ENCODE measurements around the gene CLMP.

The CLMP gene

DNA sequence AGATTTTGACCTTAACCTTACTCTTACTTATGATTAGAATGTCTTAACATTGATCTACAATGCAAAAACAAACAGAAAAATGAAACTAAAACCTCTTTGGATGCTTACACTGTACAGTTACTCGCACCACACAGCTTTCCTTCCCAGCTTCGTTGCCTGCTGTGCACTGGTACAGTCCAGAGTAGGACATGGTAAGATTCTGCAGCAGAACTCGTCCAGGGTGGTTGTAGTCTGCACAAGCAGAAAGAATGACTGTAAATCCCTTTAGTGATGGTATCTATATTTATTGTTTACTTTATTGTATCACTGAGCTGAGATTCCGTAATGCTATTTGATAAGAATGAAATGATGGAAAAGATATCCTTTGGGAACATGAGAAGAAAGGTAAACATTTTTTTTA, 112.1 kb downstream of the CLMP start:
- TF ChIP-seq SNAI2 (CRISPR knock-in tag; IDR thresholded peaks at IDR 0.05) (no peak), ISL1 (CRISPR knock-in tag; IDR thresholded peaks at IDR 0.05) (0 out of 2 replicates have a peak, but pooled peaks have one; percentile 2)
- ATAC-seq = peak; percentile 26; the same call in 1 of the 3 replicates

DNA sequence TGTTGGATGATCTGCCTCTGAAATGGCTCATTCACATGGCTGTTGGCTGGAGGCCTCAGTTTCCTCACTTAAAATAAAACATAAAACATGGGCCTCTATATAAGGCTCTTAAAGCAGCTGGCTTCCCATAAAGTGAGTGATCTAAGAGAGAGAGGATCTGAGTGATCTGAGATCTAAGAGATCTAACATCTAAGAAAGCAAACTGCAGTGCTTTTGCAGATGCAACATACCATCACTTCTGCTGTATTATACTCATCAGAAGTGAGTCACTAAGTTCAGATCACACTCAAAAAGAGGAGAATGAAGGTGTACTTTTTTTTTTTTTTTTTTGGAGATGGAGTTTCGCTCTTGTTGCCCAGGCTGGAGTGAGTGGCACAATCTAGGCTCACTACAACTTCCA, 115.0 kb downstream of the CLMP start:
- no peak for ATAC-seq
- TF ChIP-seq ISL1 (CRISPR knock-in tag; IDR thresholded peaks at IDR 0.05) (no peak), RARB (CRISPR knock-in tag; IDR thresholded peaks at IDR 0.05) (no peak), ZNF565 (CRISPR knock-in tag; conservative IDR thresholded peaks at IDR 0.05; ENCODE audit: low read depth) (no peak), BACH2 (CRISPR knock-in tag; IDR thresholded peaks at IDR 0.05; ENCODE audit: borderline replicate concordance) (no peak), ZNF70 (CRISPR knock-in tag; IDR thresholded peaks at IDR 0.05) (no peak)
- TF ChIP-seq, protein P1, sequence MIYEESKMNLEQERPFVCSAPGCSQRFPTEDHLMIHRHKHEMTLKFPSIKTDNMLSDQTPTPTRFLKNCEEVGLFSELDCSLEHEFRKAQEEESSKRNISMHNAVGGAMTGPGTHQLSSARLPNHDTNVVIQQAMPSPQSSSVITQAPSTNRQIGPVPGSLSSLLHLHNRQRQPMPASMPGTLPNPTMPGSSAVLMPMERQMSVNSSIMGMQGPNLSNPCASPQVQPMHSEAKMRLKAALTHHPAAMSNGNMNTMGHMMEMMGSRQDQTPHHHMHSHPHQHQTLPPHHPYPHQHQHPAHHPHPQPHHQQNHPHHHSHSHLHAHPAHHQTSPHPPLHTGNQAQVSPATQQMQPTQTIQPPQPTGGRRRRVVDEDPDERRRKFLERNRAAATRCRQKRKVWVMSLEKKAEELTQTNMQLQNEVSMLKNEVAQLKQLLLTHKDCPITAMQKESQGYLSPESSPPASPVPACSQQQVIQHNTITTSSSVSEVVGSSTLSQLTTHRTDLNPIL (CRISPR knock-in tag; IDR thresholded peaks at IDR 0.05; ENCODE audit: low read depth) = no peak

DNA sequence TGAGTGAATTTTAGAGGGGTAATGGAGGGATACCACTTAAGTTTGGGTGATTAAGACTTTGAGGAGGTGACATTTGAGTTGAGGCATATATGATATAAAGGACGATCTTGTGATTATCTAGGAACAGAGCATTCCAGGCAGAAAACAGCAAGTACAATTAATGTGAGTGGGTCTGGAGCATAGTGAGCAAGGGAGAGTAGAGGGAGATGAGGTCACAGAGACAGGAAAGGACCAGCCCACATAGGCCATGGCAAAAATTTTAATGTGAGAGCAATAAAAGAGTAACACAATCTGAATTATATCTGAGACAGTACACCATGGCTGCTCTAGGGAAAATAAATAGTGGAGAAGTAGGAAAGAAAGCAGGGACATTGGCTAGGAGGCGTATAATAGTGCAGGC, 118.6 kb downstream of the CLMP start:
- TF ChIP-seq, protein P1 (CRISPR knock-in tag; IDR thresholded peaks at IDR 0.05; ENCODE audit: low read depth) = no peak
- no peak for TF ChIP-seq GLIS3 (CRISPR knock-in tag; IDR thresholded peaks at IDR 0.05)
- no peak for TF ChIP-seq OSR1 (CRISPR knock-in tag; IDR thresholded peaks at IDR 0.05)
- TF ChIP-seq TCF4 (CRISPR knock-in tag; IDR thresholded peaks at IDR 0.05; ENCODE audit: borderline replicate concordance) = no peak
- TF ChIP-seq, protein P2, sequence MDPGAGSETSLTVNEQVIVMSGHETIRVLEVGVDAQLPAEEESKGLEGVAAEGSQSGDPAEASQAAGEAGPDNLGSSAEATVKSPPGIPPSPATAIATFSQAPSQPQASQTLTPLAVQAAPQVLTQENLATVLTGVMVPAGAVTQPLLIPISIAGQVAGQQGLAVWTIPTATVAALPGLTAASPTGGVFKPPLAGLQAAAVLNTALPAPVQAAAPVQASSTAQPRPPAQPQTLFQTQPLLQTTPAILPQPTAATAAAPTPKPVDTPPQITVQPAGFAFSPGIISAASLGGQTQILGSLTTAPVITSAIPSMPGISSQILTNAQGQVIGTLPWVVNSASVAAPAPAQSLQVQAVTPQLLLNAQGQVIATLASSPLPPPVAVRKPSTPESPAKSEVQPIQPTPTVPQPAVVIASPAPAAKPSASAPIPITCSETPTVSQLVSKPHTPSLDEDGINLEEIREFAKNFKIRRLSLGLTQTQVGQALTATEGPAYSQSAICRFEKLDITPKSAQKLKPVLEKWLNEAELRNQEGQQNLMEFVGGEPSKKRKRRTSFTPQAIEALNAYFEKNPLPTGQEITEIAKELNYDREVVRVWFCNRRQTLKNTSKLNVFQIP (CRISPR knock-in tag; IDR thresholded peaks at IDR 0.05; ENCODE audit: borderline replicate concordance, low read depth) = no peak
- TF ChIP-seq ZC3H10 (CRISPR knock-in tag; IDR thresholded peaks at IDR 0.05) = no peak
- TF ChIP-seq ZNF8 (CRISPR knock-in tag; IDR thresholded peaks at IDR 0.05) = no peak
- no peak for TF ChIP-seq TOX (CRISPR knock-in tag; IDR thresholded peaks at IDR 0.05; ENCODE audit: borderline replicate concordance)
- no peak for ATAC-seq

DNA sequence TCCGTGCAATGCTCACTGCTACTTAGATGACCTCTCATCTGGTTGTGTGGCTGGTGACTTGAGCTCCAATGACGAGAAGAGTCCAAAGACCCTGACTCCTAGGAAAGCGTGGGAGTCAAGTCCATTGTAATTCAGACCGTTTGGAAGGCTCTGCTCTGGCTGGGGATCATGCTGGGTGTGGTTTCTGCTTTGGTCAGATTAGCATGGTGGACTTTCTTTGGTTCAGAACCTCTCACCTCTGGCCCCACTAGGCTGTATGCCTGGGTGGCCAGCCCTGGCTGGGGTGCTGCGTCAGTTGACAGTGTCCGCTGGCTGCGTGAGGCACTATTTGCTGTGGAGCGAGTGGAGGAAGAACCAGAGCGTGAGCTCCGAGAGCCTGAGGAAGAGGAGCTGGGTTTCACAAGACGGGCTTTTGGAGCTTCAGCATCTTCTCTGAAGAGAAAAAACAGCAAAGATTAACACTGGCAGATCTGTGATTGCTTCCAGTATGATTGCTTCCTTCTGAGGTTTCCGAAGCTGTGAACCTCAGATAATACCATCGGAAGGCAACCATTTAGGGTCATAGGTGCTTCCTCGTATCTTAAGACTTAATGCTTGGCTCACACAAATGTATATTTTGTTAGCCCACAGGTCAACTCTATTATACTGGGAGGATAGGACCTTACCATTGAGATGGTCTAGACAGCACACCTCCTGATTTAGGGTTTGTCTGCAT, 121.5 kb downstream of the CLMP start:
- no peak for ATAC-seq
- TF ChIP-seq TOX (CRISPR knock-in tag; IDR thresholded peaks at IDR 0.05; ENCODE audit: borderline replicate concordance) = no peak
- TF ChIP-seq, protein P3, sequence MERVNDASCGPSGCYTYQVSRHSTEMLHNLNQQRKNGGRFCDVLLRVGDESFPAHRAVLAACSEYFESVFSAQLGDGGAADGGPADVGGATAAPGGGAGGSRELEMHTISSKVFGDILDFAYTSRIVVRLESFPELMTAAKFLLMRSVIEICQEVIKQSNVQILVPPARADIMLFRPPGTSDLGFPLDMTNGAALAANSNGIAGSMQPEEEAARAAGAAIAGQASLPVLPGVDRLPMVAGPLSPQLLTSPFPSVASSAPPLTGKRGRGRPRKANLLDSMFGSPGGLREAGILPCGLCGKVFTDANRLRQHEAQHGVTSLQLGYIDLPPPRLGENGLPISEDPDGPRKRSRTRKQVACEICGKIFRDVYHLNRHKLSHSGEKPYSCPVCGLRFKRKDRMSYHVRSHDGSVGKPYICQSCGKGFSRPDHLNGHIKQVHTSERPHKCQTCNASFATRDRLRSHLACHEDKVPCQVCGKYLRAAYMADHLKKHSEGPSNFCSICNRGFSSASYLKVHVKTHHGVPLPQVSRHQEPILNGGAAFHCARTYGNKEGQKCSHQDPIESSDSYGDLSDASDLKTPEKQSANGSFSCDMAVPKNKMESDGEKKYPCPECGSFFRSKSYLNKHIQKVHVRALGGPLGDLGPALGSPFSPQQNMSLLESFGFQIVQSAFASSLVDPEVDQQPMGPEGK (CRISPR knock-in tag; IDR thresholded peaks at IDR 0.05; ENCODE audit: borderline replicate concordance) = no peak
- no peak for TF ChIP-seq ZNF70 (CRISPR knock-in tag; IDR thresholded peaks at IDR 0.05)
- no peak for TF ChIP-seq ESRRG (CRISPR knock-in tag; IDR thresholded peaks at IDR 0.05)
- TF ChIP-seq, protein P1 (CRISPR knock-in tag; IDR thresholded peaks at IDR 0.05; ENCODE audit: low read depth) = no peak
- TF ChIP-seq, protein P4, sequence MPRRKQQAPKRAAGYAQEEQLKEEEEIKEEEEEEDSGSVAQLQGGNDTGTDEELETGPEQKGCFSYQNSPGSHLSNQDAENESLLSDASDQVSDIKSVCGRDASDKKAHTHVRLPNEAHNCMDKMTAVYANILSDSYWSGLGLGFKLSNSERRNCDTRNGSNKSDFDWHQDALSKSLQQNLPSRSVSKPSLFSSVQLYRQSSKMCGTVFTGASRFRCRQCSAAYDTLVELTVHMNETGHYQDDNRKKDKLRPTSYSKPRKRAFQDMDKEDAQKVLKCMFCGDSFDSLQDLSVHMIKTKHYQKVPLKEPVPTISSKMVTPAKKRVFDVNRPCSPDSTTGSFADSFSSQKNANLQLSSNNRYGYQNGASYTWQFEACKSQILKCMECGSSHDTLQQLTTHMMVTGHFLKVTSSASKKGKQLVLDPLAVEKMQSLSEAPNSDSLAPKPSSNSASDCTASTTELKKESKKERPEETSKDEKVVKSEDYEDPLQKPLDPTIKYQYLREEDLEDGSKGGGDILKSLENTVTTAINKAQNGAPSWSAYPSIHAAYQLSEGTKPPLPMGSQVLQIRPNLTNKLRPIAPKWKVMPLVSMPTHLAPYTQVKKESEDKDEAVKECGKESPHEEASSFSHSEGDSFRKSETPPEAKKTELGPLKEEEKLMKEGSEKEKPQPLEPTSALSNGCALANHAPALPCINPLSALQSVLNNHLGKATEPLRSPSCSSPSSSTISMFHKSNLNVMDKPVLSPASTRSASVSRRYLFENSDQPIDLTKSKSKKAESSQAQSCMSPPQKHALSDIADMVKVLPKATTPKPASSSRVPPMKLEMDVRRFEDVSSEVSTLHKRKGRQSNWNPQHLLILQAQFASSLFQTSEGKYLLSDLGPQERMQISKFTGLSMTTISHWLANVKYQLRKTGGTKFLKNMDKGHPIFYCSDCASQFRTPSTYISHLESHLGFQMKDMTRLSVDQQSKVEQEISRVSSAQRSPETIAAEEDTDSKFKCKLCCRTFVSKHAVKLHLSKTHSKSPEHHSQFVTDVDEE (CRISPR knock-in tag; IDR thresholded peaks at IDR 0.05) = no peak
- no peak for TF ChIP-seq RARB (CRISPR knock-in tag; IDR thresholded peaks at IDR 0.05)
- TF ChIP-seq ZNF8 (CRISPR knock-in tag; IDR thresholded peaks at IDR 0.05) = no peak

Measured in SK-N-SH treated with all-trans-retinoic acid at 6 μM for 48 hours (cell line).